OCI-LY1 (cell line): ENCODE results near the gene LANCL3.

Experiments
- H2AFZ ChIP-seq: fragments of 200-600 bp; sonication (generic), shearing (Covaris generic); 2 replicates; pipeline ENCODE4 v1.6.0; 2014; ENCODE audit warnings: antibody characterized with exemption, mild to moderate bottlenecking, low read length
- H3F3A ChIP-seq: fragments of 200-600 bp; sonication (generic), shearing (Covaris generic); 2 replicates; pipeline ENCODE4 v1.6.0; 2014; ENCODE audit warnings: mild to moderate bottlenecking, antibody characterized with exemption, low read length, moderate library complexity; ENCODE audit not compliant: insufficient read depth
- H3K27ac ChIP-seq: fragments of 200-600 bp; sonication (generic); 2 replicates; pipeline ENCODE4 v1.5.1; 2014; ENCODE audit warnings: low read length, mixed run types, mild to moderate bottlenecking, low read depth; ENCODE audit not compliant: poor library complexity, severe bottlenecking
- H3K27me3 ChIP-seq: fragments of 200-600 bp; sonication (generic); 2 replicates; pipeline ENCODE4 v1.6.0; 2014; ENCODE audit warnings: antibody characterized with exemption, mild to moderate bottlenecking, low read length, moderate library complexity; ENCODE audit not compliant: insufficient read depth
- H3K36me3 ChIP-seq: fragments of 200-600 bp; sonication (generic); 2 replicates; pipeline ENCODE4 v1.6.1; 2014; ENCODE audit warnings: mild to moderate bottlenecking, antibody characterized with exemption, low read length, moderate library complexity, mixed read lengths; ENCODE audit not compliant: insufficient read depth
- H3K4me1 ChIP-seq: fragments of 200-600 bp; sonication (generic); 2 replicates; pipeline ENCODE4 v1.5.1; 2014; ENCODE audit warnings: mild to moderate bottlenecking, low read length, moderate library complexity; ENCODE audit not compliant: insufficient read depth, severe bottlenecking
- H3K4me2 ChIP-seq: fragments of 200-600 bp; sonication (generic), shearing (Covaris generic); 2 replicates; pipeline ENCODE4 v1.6.1; 2014; ENCODE audit warnings: low read length
- H3K4me3 ChIP-seq: fragments of 200-600 bp; sonication (generic); 2 replicates; pipeline ENCODE4 v1.5.1; 2014; ENCODE audit warnings: low read length, low read depth, mild to moderate bottlenecking, mixed read lengths; ENCODE audit not compliant: poor library complexity, severe bottlenecking
- H3K79me2 ChIP-seq: fragments of 200-600 bp; shearing (Covaris generic); 2 replicates; pipeline ENCODE4 v1.6.1; 2016; ENCODE audit warnings: mixed run types, low read length, mixed read lengths; ENCODE audit not compliant: insufficient read depth
- H3K9ac ChIP-seq: fragments of 200-600 bp; sonication (generic), shearing (Covaris generic); 2 replicates; pipeline ENCODE4 v1.6.1; 2014; ENCODE audit warnings: mild to moderate bottlenecking, low read length, mixed read lengths
- H3K9me2 ChIP-seq: fragments of 200-600 bp; sonication (generic), shearing (Covaris generic); 2 replicates; pipeline ENCODE4 v1.6.1; 2014; ENCODE audit warnings: low read depth, mild to moderate bottlenecking, low read length, mixed read lengths
- H3K9me3 ChIP-seq: fragments of 200-600 bp; shearing (Covaris generic); 2 replicates; pipeline ENCODE4 v1.6.1; 2014; ENCODE audit warnings: low read length, mixed read lengths
- H4K20me1 ChIP-seq: fragments of 200-600 bp; sonication (generic), shearing (Covaris generic); 2 replicates; pipeline ENCODE4 v1.6.0; 2016; ENCODE audit warnings: mild to moderate bottlenecking, low read length; ENCODE audit not compliant: insufficient read depth
- EZH2 ChIP-seq: fragments of 200-600 bp; sonication (generic), shearing (Covaris generic); IDR thresholded peaks from 2 replicates; pipeline ENCODE4 v1.8.0; 2017; ENCODE audit warnings: borderline replicate concordance, mixed run types, mild to moderate bottlenecking, antibody characterized with exemption, low read length, moderate library complexity, mixed read lengths
- TF ChIP-seq, protein P1 (sequence below): fragments of 200-600 bp; sonication (generic), shearing (Covaris generic); IDR thresholded peaks from 2 replicates; pipeline ENCODE4 v1.5.1; 2017; ENCODE audit warnings: mild to moderate bottlenecking, antibody characterized with exemption, low read length, moderate library complexity, mixed read lengths

LANCL3 gene

GRCh38 chrX:37685381-37686359 is 114.2 kb downstream of the LANCL3 start, which contains the start of gene XK:
TSS of gene XK (plus strand) at chrX:37685791. CDS start at chrX:37685962, 171 bp downstream.
- Histone ChIP-seq H2AFZ (no peak within 1 kb of the TSS), H3K9ac (no peak within 1 kb of the TSS; the same call in 1 of the 2 replicates), H3K4me1 (peaks cover 3% of the 10 kb centered on the region), H3K36me3 (no peaks in the 10 kb centered on the region), H3K4me2 (peak within 1 kb of the TSS; percentile 50), H3K9me3 (no peaks in the 10 kb centered on the region), H3K27ac (no peak within 1 kb of the TSS), H3K27me3 (no peaks in the 10 kb centered on the region), H3K9me2 (no peaks in the 10 kb centered on the region), H3F3A (no peaks in the 10 kb centered on the region), H4K20me1 (no peaks in the 10 kb centered on the region), H3K79me2 (no peaks in the 10 kb centered on the region), H3K4me3 (peak within 1 kb of the TSS; percentile 54)
- TF ChIP-seq, protein P1, sequence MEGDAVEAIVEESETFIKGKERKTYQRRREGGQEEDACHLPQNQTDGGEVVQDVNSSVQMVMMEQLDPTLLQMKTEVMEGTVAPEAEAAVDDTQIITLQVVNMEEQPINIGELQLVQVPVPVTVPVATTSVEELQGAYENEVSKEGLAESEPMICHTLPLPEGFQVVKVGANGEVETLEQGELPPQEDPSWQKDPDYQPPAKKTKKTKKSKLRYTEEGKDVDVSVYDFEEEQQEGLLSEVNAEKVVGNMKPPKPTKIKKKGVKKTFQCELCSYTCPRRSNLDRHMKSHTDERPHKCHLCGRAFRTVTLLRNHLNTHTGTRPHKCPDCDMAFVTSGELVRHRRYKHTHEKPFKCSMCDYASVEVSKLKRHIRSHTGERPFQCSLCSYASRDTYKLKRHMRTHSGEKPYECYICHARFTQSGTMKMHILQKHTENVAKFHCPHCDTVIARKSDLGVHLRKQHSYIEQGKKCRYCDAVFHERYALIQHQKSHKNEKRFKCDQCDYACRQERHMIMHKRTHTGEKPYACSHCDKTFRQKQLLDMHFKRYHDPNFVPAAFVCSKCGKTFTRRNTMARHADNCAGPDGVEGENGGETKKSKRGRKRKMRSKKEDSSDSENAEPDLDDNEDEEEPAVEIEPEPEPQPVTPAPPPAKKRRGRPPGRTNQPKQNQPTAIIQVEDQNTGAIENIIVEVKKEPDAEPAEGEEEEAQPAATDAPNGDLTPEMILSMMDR, result no peak
- TF ChIP-seq EZH2, result no peak

DNA sequence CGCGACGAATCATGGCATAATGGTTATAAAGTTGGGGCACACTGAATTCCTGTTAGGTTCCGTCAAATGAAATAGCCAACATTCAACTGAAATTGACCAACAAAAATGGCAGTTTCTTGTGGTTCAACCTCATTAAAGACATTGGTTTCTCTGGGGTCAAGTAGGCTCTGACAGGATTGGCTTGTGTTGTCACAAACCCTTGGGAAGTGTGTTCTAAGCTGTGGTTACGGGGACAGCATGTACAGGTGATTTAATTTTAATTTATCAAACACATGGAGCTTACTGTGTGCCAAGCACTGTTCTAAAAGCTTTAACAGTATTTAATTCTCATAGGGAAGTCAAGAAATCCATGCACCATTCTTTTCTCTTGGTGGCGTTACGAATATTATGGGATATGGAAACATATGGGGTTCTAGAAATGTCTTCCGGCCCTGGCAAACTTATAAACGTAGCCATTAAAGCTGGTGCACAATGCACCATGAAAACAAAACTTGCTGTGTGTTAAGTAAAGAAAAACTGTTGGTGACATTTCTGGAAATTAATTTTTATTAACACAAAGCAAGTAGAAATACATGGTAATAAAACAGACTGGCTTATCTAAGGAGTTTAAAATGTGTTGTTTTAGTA is 115.0 kb downstream of the LANCL3 start:
- no peaks in the 10 kb centered on the region for H4K20me1 ChIP-seq
- H3K9me3 ChIP-seq, result no peaks in the 10 kb centered on the region
- no peaks in the 10 kb centered on the region for H3K9me2 ChIP-seq
- H3F3A ChIP-seq, result no peaks in the 10 kb centered on the region
- H3K27ac ChIP-seq, result no peak overlapping the region
- peaks cover 3% of the 10 kb centered on the region for H3K4me1 ChIP-seq
- H3K27me3 ChIP-seq, result no peaks in the 10 kb centered on the region
- H3K4me2 ChIP-seq, result peak overlapping the region; percentile 50
- no peak overlapping the region for H2AFZ ChIP-seq
- H3K4me3 ChIP-seq, result peak overlapping the region; percentile 54
- TF ChIP-seq EZH2, result no peak
- TF ChIP-seq, protein P1, result no peak
- H3K36me3 ChIP-seq, result no peaks in the 10 kb centered on the region
- H3K79me2 ChIP-seq, result no peaks in the 10 kb centered on the region
- no peak overlapping the region; the same call in 1 of the 2 replicates for H3K9ac ChIP-seq

GRCh38 chrX:37686996-37687395 is 115.5 kb downstream of the LANCL3 start:
- no peak overlapping the region for H3K9ac ChIP-seq

More at GRCh38 chrX:37686996-37687395, 115.5 kb downstream of the LANCL3 start:
- Histone ChIP-seq H3F3A (no peaks in the 10 kb centered on the region), H3K36me3 (no peaks in the 10 kb centered on the region), H2AFZ (no peak overlapping the region), H3K4me2 (no peak overlapping the region), H3K4me3 (no peak overlapping the region), H3K79me2 (no peaks in the 10 kb centered on the region), H3K9me2 (no peaks in the 10 kb centered on the region), H4K20me1 (no peaks in the 10 kb centered on the region), H3K27me3 (no peaks in the 10 kb centered on the region), H3K4me1 (peaks cover 3% of the 10 kb centered on the region), H3K27ac (no peak overlapping the region), H3K9me3 (no peaks in the 10 kb centered on the region)
- TF ChIP-seq, protein P1, result no peak
- TF ChIP-seq EZH2, result no peak
